DOHH2 (cell line): Measurements from ENCODE around the gene LOXHD1.

Experiments used
- EZH2phosphoT487 ChIP-seq: fragments of 200-600 bp; sonication (generic); IDR thresholded peaks from 2 replicates; pipeline ENCODE4 v1.6.1; 2017; ENCODE audit warnings: borderline replicate concordance, mild to moderate bottlenecking, antibody characterized with exemption, low read length, moderate library complexity, mixed read lengths
- TF ChIP-seq, protein P1 (sequence below): fragments of 200-600 bp; sonication (generic); IDR thresholded peaks from one replicate; pipeline ENCODE4 v1.5.1; 2014; ENCODE audit warnings: antibody characterized with exemption, mild to moderate bottlenecking, low read depth, low read length; ENCODE audit not compliant: poor library complexity, severe bottlenecking

DNA sequence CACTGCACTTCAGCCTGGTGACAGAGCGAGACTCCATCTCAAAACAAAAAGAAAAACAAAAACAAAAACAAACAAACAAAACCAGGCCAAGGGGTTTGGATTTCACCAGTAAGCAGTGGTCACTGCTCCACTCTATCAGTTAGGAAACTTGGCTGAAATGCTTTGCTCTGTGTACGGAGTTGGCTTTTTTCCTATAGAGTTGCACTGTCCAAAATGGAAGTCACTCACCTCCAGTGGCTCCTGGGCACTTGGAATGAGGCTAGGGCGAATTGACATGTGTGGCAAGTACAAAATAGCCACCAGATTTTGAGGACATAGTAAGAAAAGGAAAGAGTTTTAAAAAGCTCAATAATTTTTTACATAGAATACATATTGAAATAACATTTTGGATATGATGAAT is 228.7 kb downstream of the LOXHD1 start:
- TF ChIP-seq, protein P1, sequence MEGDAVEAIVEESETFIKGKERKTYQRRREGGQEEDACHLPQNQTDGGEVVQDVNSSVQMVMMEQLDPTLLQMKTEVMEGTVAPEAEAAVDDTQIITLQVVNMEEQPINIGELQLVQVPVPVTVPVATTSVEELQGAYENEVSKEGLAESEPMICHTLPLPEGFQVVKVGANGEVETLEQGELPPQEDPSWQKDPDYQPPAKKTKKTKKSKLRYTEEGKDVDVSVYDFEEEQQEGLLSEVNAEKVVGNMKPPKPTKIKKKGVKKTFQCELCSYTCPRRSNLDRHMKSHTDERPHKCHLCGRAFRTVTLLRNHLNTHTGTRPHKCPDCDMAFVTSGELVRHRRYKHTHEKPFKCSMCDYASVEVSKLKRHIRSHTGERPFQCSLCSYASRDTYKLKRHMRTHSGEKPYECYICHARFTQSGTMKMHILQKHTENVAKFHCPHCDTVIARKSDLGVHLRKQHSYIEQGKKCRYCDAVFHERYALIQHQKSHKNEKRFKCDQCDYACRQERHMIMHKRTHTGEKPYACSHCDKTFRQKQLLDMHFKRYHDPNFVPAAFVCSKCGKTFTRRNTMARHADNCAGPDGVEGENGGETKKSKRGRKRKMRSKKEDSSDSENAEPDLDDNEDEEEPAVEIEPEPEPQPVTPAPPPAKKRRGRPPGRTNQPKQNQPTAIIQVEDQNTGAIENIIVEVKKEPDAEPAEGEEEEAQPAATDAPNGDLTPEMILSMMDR: no peak
- no peak for TF ChIP-seq EZH2phosphoT487
